Fibroblast of upper back skin (primary cell): ENCODE measurements around the gene HAUS3.
"Not testable (repeated sequence)": the region's sequence is repeated elsewhere in the genome, so short reads cannot be mapped to it uniquely, and the experiment has no call there.

ENCODE experiments used
- DNase-seq: peaks from one replicate; pipeline ENCODE4 v3.0.0-alpha.2; 2013

Gene HAUS3

DNA sequence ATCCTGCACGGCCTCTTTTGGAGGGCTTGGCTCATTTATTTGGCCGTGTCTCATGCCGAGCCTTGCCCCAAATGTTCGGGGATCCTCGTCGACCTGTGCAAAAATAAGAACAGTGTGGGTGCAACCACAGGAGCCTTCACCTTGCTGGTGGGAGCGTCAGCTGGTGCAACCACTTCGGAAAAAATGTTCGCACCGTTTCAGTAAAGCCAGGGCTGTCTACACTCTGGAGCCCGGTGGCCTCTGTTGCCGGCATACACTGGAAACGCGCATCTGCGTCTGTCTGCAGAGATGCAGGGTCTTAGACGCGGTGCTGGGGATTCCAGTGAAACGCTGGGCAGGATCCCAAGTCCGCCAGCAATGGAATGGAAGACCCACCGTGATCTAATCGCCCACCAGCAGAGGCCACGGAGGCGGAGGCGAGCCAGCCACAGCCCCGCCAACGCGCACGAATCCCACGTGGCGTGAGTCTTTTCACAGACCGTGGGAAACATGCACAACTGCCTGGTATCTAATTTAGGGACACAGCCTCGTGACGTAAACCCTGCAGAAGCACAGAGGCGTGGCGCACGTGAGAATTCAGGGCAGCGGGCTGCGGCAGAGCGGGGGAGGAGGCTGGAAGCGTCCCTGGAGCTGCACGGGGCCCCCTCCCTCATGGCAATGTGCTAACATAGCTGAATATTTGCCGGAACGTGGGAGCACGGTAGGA is 33.8 kb upstream of the HAUS3 start:
- no peak for DNase-seq

DNA sequence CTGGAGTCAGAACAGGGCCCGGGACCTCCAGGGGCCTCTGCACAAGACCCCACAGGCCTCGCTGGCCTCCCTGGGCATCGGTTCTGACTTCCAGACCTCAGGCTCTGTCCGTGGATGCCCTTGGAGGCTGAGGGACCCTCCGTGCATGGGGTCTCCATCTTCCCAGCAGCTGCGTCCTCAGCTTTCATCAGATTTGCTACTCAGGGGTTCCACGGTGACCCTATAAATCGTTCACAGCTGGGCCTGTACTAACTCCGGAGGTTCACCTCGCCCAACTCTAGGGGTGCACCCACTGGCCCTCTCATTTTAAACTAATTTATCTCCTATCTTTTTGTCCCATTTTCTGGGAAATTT is 33.1 kb upstream of the HAUS3 start:
- DNase-seq, result not testable (repeated sequence)

DNA sequence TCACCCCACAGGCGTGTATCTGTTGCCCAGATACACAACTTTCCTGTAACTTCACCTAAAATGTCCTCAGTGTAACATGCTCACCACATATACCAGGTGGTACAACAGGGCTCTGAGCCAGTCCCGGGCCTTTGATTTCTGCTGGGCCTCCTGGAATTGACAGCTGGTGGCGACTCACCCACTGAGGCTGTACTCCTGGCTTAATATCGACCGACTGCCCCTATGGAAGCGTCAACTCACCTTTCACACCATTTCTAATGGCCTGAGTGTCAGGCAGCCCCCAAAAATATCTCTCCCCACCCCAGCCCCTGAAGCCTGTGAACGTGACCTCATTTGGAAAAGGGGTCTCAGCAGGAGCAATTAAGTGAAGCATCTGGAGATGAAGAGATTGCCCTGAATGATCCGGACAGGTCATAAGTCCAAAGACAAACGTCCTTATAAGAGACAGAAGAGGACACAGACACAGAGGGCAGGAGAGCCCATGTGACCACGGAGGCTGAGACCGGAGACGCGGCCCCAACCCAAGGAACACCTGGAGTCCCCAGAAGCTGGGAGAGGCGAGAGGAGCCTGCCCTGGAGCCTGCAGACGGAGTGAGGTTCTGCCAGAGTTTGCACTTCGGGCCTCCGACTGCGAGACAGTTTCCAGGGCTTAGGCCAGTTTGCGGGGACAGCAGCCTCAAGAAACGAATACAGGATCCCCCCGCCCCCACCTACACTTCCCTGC is 32.6 kb upstream of the HAUS3 start:
- DNase-seq, result no peak

DNA sequence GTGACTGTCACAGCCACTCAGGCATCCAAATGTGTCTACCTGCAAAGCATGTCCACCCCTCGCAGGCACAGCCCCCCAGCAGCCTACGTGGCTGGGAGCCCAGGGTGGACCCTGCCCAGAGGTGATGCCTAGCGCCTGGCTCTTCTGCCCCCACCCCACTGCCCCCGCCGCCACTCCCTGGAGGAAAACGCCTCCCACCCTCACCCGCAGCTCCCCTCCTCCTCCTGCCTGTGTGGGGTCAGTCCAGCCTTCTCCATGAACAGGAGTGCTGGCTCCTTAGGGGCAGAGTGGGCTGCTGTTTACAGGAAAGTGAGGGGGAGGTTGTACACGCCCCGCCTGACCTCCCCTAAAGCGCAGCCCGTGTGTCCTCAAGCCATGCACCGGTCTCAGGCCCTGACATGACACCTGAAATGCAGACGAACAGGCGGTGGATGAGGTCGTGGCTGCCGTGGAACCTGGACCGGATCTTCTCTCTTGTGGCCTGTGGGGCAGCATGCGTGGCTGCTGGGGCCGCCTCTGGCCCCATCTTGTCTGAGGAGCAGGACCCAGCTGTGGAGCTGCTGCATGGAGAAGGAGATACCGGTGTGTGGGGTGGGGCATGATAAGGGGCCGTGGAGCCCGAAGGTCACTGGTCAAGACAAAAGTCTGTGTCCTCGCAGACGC is 31.9 kb upstream of the HAUS3 start:
- no peak for DNase-seq

DNA sequence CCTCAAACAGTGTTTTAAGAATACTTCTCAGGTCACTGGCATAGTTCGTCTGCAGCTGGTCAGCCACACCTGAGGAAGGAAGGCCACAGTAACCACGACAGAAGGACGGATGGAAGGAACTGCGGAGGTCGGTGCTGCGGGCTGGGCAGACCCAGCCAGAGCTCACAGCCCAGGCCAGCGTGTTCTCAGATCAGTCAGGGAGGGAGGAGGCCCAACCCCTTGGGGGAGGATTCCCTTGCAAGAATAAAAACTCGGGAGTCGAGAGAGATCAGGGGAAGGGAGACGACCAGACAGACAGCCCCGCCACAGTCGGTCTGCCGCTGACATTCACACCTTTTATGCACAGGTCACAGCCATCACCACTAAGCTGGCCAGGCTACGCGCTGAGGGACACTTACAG is 31.3 kb upstream of the HAUS3 start:
- DNase-seq, result no peak

DNA sequence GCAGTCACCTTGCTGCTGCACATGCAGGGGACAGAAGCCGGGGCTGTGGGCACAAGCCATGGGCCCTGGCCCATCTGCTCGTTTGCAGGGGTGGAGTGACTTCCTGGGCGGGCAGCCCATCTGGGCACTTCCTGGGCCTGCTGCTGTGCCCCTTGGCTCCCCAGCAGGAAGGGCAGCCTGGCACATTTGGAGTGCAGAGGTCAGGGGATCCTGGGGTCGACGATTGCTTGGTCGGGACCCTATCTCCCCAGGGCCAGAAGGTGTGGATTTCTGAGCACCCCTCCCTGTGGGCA is 30.9 kb upstream of the HAUS3 start:
- DNase-seq, result no peak

DNA sequence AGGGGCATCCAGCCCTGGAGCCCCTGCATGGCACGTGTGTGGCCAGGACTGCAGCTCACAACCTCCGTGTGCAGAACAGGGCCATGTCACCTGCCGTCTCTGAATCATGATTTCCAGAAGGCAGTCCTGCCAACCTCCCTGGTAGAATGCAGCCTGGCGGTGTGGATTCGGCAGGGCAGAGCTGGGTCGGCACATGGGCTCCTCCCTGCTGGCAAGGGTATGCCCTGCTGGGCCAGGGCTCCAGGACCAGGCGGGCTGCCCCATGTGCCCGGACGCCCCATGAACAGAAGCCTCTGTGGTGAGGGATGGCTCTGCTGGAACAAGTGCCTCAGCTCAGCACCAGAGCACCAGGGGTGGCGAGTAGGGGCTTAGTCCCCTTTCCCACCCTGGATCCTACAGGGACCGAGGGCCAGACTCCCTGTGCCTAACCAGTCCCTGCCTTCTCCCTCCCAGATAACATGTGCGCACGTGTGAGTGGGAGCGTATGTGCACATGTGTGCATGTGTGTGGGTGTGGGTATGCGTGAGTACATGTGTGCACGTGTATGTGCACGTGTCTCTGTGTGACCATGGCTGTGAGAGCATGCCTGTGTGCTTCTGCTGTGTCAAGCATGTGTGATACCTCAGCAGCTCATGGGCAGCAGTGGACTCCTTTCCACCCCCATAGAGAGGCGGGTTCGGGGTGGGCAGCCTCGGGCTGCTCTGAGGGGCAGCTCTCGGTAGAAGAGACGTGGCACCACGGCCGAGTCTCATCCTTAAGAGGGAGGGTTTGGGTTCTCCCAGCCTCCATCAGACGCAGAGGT is 30.3 kb upstream of the HAUS3 start:
- no peak for DNase-seq

DNA sequence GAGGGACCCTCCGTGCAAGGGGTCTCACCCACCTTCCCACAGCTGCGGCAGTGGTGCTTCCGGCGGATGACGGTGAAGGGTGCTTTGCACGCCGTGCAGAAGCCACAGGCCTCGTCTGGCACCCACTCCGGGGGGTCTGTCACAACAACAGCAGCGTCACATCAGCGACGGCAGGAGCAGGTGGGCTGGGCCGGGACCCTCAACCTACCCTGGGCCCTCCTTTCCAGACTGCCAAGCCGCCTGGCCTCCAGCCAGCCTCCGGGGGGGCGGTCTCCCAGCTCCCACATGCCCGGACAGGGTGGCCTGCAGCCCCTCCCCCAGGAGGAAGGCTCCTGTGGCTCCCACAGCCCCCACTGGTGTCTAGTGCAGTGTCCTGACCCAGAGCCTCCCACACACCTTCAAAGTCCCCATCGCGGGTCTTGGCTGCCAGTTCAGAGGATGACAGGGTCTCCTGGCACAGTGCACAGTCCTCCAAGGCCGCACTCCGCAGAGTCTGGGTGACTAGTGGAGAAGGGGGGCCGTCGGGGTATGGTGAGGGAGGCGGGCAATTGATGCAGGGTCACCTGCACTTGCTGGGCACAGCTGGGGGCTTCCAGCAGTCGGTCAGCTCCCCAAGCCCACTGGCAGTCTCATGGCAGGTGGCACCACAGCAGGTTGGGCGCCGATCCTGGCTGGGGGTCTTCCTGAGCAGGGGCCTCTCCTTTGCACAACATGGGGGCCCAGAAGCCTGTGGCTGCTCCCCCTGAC is 29.5 kb upstream of the HAUS3 start:
- DNase-seq, result no peak

DNA sequence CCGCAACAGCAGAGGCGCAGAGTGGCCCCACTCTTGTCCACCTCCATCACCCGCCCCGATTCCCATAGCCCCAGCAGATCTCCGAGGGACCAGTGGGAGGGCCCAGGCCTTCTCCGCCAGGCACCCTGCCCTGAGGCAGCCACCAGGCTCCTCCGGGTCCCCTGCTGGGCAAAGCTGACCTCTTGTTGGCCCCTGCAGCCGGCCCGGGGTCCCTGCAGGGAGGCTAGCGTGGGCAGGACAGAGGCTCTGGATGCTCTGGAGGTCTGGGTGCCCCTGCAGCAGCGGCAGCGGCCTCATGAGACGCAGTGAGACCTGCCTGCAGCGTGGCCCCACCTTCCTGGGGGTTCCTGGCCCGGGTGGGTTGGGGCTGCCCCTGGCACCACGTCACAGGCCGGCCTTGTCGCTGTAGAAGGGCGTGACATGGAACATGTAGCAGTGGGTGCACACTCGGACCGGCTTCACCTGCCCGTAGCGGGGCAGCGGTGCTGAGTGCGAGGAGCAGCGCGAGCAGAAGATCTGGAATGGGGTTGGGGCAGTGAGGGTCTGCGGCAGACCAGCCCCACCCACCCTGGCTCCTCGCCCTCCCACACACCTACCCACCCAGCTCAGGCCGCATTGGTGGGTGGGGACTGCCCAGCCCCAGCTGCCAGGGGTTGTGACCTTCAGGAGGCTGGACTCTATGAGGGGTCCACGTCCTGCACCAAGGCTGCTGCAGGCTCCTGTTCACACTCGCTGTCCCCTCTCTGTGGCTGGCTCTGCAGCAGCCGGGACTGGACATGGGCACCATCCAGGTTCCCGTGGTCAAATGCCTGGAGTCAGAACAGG is 28.6 kb upstream of the HAUS3 start:
- no peak for DNase-seq

DNA sequence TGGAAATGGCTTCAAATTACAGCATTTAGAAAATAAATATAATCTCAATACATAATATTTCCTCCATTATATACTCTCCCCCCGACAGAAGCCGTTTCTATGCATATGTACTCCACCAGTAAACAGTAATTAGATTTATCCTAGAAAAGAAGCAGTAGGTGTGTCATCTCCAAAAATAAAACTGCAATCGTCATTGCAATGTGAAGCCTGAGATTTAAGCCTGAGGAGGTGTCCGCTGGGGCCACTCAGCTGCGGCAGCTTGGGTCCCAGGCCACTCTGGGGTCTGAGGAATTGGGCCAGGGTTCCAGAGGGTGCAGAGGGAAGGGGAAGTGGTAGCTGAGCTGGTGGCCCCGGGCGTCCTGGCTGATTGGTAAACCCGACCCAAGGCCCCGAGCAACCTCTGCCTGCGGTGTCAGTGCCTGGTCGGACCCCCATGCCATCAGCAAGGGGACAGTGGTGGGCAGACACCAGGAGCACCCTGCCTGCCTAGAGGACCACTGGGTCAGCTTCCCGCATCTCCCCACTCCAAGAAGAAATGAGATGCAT is 27.8 kb upstream of the HAUS3 start:
- DNase-seq, result no peak

DNA sequence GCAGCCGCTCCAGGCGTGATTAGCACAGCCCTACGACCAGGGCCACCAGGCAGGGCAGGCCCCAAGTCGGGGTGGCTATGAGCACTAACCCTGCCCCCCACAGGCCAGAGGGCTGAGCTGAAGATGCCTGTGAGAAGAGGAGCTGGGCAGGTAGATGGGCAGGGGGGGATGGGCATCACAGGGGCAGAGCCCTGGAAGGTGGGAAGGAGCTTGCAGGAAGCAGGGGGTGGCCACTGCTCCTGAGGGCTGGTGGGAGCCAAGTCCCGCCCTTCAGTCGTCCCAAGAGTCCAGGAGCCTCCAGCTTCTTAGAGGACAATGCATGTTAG is 27.2 kb upstream of the HAUS3 start:
- DNase-seq, result no peak

DNA sequence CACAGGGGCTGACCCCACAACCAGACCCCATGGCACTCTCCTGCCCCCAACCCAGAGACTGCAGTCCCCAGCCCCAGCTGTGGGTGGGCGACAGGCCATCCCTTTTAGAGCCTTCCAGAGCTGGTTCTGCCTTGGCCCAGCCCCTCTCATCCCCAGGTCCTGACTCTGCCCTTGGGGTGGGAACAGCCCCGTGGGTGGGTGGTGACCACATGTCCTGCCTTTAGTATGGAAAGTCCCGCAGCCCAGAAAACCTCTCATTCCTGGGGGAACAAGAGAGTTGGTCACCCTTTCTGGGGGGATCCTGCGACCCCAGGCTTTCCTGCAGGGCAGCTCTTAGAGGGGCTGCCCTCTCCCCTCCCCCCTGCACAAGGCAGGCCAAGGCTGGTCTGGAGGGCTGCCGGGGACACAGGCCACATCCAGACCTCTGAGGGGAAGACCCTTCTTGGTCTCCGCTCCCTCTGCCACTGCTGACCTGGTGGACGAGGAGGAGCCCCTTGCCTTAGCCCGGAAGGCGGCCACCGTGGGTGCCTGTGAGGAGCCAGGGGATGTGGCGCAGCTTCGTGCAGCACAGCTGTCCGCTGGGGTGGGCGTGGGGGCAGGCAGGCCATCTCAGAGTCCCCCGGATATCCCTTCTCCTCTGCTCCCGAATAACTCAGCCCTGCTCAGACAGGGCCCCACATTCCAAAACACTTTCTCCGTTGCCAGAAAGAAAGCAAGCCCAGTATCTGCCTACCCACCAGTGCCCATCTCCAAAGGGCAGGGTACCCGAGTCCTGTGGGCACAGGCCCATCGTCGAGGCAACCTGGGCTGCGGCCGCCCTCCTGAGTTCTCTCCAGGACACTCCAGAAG is 26.7 kb upstream of the HAUS3 start:
- DNase-seq, result no peak

DNA sequence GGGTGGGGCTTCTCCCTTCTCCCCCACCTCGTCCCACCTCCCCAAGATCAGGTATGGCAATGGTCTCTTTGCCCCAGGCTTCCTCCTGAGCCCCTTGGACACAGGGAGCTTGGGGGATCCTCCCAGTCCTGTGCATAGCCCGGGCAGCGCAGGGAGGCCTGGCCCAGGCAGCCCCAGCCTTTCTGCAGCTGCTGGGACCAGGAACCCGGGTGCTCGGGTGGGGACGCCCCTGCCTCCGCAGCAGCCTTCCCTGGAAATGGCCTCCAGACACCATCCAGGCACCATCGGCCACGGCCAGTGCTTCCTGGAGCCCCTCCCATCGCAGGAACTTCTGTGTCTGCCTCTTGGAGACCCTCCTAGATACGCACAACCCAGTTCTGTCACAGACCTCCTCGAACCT is 25.9 kb upstream of the HAUS3 start:
- DNase-seq, result no peak

DNA sequence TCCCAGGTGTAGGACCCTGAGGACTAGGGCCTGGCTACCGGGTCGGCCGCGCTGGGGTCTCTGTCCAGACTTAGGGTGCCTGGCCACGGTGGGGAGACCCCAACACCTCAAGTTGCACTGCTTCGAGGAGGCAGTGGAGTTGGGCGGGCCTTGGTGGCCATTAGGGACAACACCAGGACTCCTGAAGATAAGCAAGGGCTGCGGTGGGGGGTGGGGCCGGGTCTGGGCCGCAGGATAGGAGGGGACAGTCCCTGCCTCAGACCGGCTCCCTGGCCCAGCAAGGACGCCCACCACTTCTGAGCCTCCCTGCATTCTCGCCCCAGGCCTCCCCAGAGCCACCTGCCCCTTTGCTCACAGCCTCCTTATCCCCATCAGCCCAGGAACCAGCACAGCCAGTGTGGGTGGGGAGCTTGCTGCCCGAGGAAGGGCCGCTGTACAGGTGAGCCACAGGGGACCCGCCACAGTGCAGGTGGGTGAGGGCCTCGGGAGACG is 25.4 kb upstream of the HAUS3 start:
- no peak for DNase-seq

DNA sequence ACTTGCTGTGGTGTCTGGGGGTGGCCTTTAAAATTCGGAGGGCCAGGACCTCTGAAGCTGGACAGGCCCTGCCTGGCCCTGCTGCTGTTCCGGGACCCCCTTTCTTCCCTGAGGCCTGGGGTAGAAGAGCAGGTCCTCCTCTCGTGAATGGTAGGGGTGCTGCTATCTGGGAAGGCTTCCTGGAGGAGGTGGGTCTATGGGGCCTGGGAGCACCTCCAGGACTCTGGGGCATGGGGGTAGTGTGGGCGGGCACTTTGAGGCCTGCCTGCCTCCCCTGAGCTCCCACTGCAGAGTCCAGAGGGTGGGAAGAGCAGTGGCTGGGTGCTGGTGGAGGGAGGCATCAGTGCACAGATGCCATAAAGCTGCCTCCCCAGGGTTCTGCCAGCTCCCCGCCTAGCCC is 24.9 kb upstream of the HAUS3 start:
- no peak for DNase-seq

DNA sequence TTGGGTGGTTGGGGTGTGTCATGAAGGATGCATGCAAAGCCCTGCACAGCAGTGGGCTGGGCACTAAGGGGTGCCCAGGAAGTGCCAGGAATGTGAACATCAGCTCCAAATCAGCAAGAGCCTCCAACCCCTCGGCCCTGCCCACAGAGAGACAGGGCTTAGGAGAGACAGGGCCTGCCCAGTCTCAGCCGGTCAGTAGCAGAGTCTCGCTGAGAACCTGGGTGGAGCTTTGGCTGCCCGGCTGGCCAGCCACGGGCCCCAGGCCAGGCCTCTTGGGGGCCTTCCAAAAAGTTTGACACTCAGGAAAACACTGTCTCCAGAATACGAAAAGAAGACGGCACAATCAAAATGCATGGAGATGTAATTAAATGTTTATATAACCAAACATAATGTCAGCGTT is 24.3 kb upstream of the HAUS3 start:
- no peak for DNase-seq

DNA sequence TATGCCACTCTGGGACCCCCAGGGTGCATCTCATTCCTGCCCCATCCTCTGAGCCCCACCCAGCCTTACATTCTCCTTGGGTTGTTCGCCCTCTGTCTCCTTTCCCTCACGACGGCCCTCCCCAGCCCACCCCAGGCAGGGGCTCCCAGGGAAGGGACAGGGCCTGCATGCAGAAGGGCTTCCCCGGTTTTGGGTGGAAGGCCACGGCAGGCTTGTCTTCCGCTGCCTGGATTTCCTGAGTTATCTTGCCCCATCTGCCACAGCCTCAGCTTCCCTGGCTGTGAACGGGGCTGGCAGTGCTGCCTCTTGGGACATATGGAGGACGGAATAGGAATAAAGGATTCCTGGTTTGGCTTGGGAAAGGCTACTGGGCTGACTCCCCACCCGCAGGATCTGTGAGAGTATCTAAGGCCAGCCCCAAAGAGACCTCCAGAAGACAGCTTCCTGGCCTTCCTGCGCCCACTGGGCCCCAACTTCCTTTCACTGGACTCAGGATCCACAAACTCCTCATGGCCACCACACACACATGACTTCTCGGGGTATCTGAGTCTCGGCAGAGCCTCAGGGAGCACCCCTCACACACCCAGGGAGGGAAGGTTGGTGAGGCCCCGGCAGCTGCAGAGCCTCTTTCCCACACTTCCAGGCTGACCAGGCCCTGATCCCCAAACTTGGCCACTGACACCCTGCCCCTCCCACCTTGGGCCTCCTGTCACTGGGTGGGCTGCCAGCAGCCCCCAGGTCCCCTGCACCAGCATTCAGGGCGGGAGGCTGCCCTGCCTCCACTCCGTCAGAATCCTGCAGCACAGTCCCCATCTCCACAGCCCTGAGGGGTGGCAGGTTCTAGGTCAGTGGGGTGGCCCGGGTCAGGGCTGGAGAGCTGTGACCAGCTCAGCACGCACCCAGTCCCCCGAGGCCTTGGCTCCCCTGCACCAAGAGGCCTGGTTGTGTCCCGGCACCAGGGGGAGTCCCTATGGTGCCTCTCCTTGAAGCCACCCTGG is 23.5 kb upstream of the HAUS3 start:
- DNase-seq, result no peak

DNA sequence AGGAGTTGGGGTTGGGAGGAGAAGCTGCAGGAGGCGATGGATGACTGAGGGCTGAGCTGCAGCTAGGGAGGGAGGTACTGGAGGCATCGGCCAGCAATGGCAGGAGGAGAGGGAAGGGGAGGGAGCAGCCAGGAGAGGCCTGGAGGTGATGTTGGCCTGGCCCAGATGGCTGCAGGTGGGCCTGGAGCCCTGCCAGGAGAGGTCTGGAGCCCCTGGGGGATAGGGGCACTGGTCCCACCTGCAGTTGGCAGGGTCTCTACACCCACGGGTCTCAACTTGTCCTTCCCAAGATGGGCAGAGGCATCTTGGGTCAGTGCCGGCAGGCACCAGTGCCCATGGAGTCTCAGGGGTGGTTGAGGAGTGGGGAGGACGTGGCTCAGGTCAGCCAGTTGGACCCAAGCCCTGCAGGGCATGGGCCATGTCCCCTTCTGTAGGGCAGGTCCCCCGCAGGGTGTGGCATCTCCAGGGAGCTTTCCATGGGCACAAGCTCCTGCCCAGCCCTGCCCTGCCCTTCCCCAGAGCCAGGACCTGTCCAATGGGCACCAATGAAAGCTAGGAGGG is 22.6 kb upstream of the HAUS3 start:
- DNase-seq, result no peak

DNA sequence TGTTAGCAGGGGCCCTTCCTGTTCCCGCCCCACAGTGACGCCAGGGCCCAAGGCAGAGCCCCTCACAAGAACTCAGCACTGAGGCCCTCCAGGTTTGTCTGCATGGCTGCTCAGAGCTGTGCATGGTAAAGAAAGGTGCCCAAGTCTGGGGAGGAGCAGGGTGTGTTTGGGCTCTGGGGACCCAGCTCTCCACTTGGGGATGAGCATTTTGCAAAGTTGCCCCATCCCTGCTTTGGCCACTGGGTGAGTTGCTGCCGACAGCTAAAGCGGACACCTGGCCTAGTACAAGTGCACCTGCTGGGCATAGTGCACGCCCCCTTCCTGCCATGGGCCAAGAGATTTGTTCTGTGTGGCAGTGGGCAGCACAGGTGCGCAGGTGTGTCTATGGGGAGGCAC is 22.0 kb upstream of the HAUS3 start:
- no peak for DNase-seq
